Testis (tissue), 3 donors: ENCODE measurements around the gene CSF1R. TPM values are rescaled to one million over a fixed set of nuclear protein-coding genes. Genes with fewer than 3 reads are reported as not detected.

Source experiments
- DNase-seq: peaks from one replicate; pipeline ENCODE4 v3.0.0-alpha.2; 2019
- H3K27ac ChIP-seq, 2 donors: fragments of 200-600 bp; sonication (generic); one replicate each; pipeline ENCODE4 v1.5.1; 2019
- H3K27me3 ChIP-seq: fragments of 200-600 bp; sonication (generic); one replicate; pipeline ENCODE4 v1.5.1; 2019
- H3K36me3 ChIP-seq: fragments of 200-600 bp; sonication (generic); one replicate; pipeline ENCODE4 v1.5.1; 2017; ENCODE audit warnings: low read depth; ENCODE audit errors: missing control alignments
- H3K4me1 ChIP-seq: fragments of 200-600 bp; sonication (generic); one replicate; pipeline ENCODE4 v1.5.1; 2019
- H3K4me3 ChIP-seq, 2 donors: fragments of 200-600 bp; sonication (generic); one replicate each; pipeline ENCODE4 v1.5.1; 2017 to 2019
- H3K9me3 ChIP-seq: fragments of 200-600 bp; sonication (generic); one replicate; pipeline ENCODE4 v1.5.1; 2017
- POLR2A ChIP-seq: fragments of 450-650 bp; IDR thresholded peaks from one replicate; pipeline ENCODE4 v1.6.1; 2017; ENCODE audit warnings: antibody characterized with exemption, mild to moderate bottlenecking, moderate library complexity
- WGBS, 2 donors: methylation state at CpG; one replicate each; pipeline ENCODE4 v1.1.5; 2018; 5-methylcytosine and 5-hydroxymethylcytosine counted together
- intact Hi-C: fragments of 100-400 bp; cut with DNase I; formaldehyde crosslinking; loops from one replicate; pipeline ENCODE4 v1.15.1; 2023; ENCODE audit warnings: low total_unique reads
- polyA plus RNA-seq: library from polyadenylated mRNA; stranded (reverse); fragments of 350-450 nt; fragmentation: Illumina TruSeq; extraction: RNeasy Lipid Tissue Mini Kit (QIAGEN cat#74804); gene quantifications from one replicate; pipeline ENCODE4 v1.2.3, GENCODE V29; 2014; ENCODE audit warnings: low read depth, low replicate concordance; ENCODE audit not compliant: insufficient read depth
- total RNA-seq, 2 donors: library from RNA; depleted of rRNA; stranded (reverse); fragments of >200 nt; gene quantifications; one replicate each; pipeline ENCODE4 v1.2.3, GENCODE V29; 2016
- TF ChIP-seq, protein P1 (sequence below), 3 experiments: fragments of 450-650 bp in 2 of 3; fragments of 200-600 bp in 1 of 3; sonication (generic) in 1 of 3; IDR thresholded peaks; one replicate each; pipeline ENCODE4 v1.5.1; 2016 to 2019; ENCODE audit warnings: antibody characterized with exemption in 3 of 3, mild to moderate bottlenecking in 2 of 3, moderate library complexity in 1 of 3

Gene CSF1R
- total and polyA plus RNA-seq, 3 donors from 2014 or later = 4.3 to 25.4 (median 15.7) TPM

DNA sequence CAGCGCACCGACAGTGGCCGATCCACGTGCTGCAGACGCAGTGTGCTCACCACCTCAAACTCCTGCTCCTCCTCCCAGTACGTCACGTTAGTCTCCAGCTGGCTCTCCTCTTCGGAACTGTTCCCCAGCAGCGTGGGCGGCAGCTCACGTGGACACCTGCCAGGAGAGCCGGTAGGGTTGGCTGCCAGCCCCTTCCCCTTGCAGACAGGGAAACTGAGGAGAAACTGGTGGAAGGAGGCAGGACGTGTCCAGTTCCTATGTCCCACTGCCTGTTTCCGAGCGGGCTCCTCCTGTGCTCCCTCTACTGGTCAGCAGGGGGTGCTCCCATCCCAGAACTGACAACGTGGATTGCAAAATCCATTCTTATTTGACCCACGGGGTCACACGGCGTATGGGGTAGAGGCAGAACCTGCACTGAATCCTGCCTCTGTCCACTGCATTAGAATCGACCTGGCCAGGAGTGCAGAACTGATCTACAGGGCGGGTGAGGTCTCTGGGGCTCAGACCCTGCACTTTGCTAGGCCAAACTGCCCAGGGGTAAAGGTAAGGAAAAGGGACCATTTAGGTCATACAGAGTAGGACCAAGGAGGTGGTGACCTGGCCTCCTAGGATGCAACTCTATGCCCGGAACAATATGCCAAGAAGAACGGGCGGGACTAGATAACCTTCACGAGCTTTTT, 43.6 kb upstream of the CSF1R start:
- Histone ChIP-seq H3K27ac (peak overlapping the region in 1 of 2 donors; percentile 76), H3K4me3 (no peak overlapping the region), H3K27me3 (no peaks in the 10 kb centered on the region), H3K36me3 (no peaks in the 10 kb centered on the region), H3K4me1 (peaks cover 27% of the 10 kb centered on the region), H3K9me3 (no peaks in the 10 kb centered on the region)
- TF ChIP-seq POLR2A = no peak
- TF ChIP-seq, protein P1, sequence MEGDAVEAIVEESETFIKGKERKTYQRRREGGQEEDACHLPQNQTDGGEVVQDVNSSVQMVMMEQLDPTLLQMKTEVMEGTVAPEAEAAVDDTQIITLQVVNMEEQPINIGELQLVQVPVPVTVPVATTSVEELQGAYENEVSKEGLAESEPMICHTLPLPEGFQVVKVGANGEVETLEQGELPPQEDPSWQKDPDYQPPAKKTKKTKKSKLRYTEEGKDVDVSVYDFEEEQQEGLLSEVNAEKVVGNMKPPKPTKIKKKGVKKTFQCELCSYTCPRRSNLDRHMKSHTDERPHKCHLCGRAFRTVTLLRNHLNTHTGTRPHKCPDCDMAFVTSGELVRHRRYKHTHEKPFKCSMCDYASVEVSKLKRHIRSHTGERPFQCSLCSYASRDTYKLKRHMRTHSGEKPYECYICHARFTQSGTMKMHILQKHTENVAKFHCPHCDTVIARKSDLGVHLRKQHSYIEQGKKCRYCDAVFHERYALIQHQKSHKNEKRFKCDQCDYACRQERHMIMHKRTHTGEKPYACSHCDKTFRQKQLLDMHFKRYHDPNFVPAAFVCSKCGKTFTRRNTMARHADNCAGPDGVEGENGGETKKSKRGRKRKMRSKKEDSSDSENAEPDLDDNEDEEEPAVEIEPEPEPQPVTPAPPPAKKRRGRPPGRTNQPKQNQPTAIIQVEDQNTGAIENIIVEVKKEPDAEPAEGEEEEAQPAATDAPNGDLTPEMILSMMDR (IDR thresholded peaks at IDR 0.05) = peak; percentile 83 to 90 (median 87)
- 42 to 49% methylated on average over 11 to 25 of the region's 25 CpGs for WGBS, 2 donors
- intact Hi-C loops = loop anchor here (10.0 kb wide), 1 partner anchor 85 kb away; no protein-coding TSS in a partner anchor
- peak; percentile 81 for DNase-seq

DNA sequence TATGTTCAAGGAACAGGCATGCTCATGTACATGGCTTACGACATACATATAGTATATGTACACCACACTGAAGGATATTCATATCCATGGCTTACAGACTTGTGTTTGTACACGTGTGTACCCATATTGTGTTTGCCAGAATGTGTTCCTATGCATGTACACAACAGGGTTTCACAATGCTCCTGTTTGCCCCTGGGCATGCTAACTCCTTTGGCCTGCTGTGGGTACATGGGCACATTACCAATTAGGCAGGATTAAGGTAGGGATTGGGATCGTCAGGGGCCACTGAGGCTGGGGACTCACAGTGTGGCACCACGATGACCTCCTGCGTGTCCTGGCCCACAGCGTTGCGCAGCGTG, 43.1 kb upstream of the CSF1R start:
- no peaks in the 10 kb centered on the region for H3K36me3 ChIP-seq
- 62 to 90% methylated on average over 8 of the region's 8 CpGs for WGBS, 2 donors
- H3K4me3 ChIP-seq = no peak overlapping the region
- H3K27me3 ChIP-seq = no peaks in the 10 kb centered on the region
- no peaks in the 10 kb centered on the region for H3K9me3 ChIP-seq
- peak overlapping the region in 1 of 2 donors; percentile 76 for H3K27ac ChIP-seq
- TF ChIP-seq, protein P1 (IDR thresholded peaks at IDR 0.05) = no peak
- TF ChIP-seq POLR2A = no peak
- peaks cover 27% of the 10 kb centered on the region for H3K4me1 ChIP-seq
- intact Hi-C loops = loop anchor here (10.0 kb wide), 1 partner anchor 85 kb away; no protein-coding TSS in a partner anchor
- DNase-seq = no peak

DNA sequence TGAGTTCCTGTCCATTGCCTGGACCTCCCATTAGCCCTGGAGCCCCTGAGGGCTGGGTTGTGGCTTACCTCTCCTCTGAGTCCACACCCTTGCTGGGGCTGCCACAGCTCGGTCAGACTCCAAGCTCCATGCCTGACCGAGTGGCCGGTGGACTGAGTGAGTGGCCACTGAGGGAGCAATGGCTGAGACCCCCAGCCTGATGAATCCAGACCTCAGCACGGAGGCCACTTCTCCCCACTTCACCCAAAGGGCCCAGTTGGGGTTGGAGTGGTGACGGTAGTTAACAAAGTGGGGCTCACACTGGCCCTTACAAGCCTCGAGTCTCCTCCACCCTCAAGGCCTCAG, 40.5 kb upstream of the CSF1R start:
- TF ChIP-seq POLR2A = no peak
- TF ChIP-seq, protein P1 (IDR thresholded peaks at IDR 0.05) = no peak
- Histone ChIP-seq H3K36me3 (no peaks in the 10 kb centered on the region), H3K27ac (no peak overlapping the region), H3K27me3 (no peaks in the 10 kb centered on the region), H3K4me1 (peaks cover 15% of the 10 kb centered on the region), H3K4me3 (no peak overlapping the region), H3K9me3 (no peaks in the 10 kb centered on the region)
- 81 to 86% methylated on average over 3 to 6 of the region's 6 CpGs for WGBS, 2 donors
- no peak for DNase-seq
- intact Hi-C loops = loop anchor here (10.0 kb wide), 1 partner anchor 88 kb away; no protein-coding TSS in a partner anchor

DNA sequence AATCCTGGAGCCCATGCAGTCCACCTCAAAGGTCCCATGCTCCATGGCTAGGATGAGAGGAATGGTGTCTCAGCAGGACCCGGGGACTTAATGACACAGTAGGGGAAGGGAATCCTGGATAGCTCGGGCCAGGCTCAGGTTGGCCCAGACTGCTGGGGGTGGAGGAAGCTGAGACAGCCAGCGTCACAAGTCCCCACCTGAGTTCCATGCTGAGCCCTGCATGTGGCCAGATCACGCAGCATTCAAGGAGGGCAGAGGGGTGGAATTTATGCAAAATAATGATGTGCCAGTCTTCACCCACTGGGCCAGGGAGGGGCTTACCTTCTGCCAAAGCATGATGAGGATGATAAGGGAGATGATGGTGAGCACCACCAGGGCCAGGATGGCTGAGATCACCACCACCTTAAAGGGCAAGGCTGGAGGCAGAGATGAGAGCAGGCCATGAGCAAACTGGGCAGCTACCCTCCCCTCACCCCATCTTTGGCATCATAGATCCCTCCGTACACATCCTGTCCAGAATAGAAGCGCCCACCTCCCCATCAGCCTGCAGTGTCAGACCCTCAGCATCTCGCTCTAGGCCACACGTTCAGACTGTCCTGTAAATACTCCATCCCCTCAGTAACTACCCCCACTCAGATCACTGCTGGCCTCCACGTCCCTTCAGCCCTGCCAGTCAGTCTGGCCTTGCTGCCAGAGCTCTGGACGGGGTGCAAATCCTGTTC, 40.0 kb upstream of the CSF1R start:
- H3K36me3 ChIP-seq = no peaks in the 10 kb centered on the region
- TF ChIP-seq POLR2A = no peak
- TF ChIP-seq, protein P1 (IDR thresholded peaks at IDR 0.05) = no peak
- H3K4me1 ChIP-seq = peaks cover 12% of the 10 kb centered on the region
- H3K9me3 ChIP-seq = no peaks in the 10 kb centered on the region
- intact Hi-C loops = loop anchor here (10.0 kb wide), 1 partner anchor 88 kb away; no protein-coding TSS in a partner anchor
- H3K27me3 ChIP-seq = no peaks in the 10 kb centered on the region
- H3K27ac ChIP-seq = no peak overlapping the region
- no peak overlapping the region for H3K4me3 ChIP-seq
- DNase-seq = no peak
- WGBS, 2 donors = 89 to 90% methylated on average over 7 to 10 of the region's 10 CpGs
